Inflammatory macrophage treated with lipopolysaccharide for 4 hours (primary cell): ENCODE data around the gene ITGAV.
A peak's percentile ranks its signal among the peaks of the same experiment; 100 is the strongest.
"Not testable (repeated sequence)": the region's sequence is repeated elsewhere in the genome, so short reads cannot be mapped to it uniquely, and the experiment has no call there.

ENCODE experiments used
- DNase-seq: peaks from one replicate; pipeline ENCODE4 v3.0.0-alpha.2; 2020

The ITGAV gene

DNA sequence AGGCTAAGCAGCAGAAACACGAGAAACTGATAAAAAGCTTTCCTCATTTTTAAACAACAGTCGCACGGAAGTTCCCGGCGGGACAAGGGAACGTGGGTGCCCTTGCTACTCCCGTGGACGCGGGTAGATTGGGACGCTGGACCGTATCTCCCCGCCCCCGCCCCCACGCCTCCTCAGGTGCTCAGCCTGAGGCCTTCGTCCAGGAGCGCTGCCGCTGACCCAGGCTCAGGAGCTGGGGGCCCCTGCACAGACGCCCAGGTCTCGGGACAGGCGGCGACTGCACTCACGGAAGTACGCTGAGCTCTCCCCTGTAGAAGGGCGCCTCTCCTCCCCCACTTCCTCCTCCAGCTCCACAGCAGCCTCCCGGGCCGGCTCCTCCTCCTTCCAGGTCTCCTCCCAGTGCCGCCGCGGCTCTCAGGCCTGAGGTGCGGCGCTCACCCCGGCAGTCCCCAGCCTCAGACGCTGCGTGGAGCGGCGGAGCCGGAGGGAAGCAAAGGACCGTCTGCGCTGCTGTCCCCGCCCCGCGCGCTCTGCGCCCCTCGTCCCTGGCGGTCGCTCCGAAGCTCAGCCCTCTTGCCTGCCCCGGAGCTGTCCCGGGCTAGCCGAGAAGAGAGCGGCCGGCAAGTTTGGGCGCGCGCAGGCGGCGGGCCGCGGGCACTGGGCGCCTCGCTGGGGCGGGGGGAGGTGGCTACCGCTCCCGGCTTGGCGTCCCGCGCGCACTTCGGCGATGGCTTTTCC, at the start of gene ITGAV:
Gene ITGAV, plus strand, starts transcription at position 445 of the 738 bp plus-strand sequence. Its CDS starts 283 bp downstream, at position 728.
- peak; percentile 95 for DNase-seq

GRCh38 chr2:186540941-186541340, 48.9 kb upstream of the ITGAV start:
- DNase-seq: no peak

- no peak for DNase-seq
Measured at GRCh38 chr2:186542002-186542401, 47.9 kb upstream of the ITGAV start.

- no peak for DNase-seq
Measured at GRCh38 chr2:186543561-186544131, 46.2 kb upstream of the ITGAV start.

GRCh38 chr2:186544255-186544675, 45.6 kb upstream of the ITGAV start:
- peak; percentile 73 for DNase-seq

DNA sequence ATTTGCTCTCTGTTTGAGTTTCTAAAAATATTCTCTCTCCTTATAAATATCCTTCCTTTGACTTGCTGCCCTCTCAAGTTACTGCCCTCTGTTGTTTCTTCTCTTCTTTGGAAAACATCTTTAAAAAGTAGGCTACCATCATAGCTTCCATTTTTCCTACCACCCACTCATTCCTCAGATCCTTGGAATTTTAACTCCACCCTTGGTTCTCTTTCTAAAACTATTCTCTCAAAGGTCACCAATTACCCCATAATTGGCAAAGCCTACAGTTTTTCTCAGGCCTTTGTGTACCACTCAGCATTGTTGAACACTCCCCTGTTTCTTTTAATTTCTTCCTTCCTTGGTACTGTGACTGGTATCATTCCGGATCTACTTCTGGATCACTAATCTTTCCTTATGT, 43.0 kb upstream of the ITGAV start:
- no peak for DNase-seq

- DNase-seq: no peak
Measured at GRCh38 chr2:186551323-186552050, 38.4 kb upstream of the ITGAV start.

DNA sequence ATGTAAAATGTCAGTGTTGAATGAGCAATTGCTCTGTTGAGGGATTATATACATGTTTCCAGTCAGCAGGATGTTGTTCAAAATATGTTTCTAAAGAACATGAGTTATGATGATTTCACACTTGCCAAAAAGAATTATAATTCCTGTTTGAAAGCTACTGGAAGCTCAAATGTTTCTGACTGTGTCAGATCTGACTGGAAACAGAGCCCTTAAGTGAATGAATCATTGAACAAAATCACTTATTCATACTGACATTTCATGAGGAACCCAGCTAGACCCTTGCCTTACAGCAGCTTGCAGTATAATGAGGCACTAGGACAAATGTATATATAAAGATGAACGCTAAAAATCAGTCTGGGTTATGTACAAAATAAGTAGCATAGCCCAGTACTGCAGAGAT, 35.4 kb upstream of the ITGAV start:
- DNase-seq: peak; percentile 16

- peak; percentile 56 for DNase-seq
Measured at GRCh38 chr2:186554850-186555671, 34.8 kb upstream of the ITGAV start.

GRCh38 chr2:186558512-186559276, 31.2 kb upstream of the ITGAV start:
- no peak for DNase-seq

DNA sequence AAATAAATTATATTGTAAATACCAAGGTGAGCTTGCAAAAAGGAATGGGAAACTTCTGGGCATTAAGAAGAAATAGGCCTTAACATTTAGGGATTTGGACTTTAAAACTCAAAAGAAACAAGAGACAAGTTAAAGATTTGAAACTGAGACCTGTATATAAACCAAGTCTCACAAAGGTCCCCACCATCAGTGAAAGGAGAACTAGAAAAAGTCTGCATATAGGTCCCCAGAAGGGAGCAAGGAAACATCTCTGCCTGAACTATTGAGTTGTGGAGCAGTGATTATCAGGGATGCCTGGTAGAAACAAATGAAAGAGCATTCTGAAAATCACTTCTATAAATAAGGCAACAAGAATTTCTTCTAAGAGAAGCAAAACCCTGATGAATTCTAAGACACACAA, 30.5 kb upstream of the ITGAV start:
- no peak for DNase-seq

DNA sequence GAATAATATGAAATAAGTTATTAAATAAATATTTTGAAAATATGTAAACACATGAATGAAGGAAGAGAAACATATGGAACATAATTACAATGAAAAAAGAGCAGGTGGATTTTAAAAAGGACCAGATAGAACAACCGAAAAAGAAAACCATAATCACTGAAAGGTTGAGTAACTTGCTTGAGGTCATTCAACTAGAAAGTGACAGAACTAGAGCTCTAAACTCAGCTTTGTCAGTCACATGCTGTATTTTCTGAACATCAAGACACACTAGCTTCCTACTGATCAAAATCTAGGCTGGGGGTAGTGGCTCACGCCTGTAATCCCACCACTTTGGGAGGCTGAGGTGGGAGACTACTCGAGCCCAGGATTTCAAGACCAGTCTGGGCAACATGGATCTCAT, 30.0 kb upstream of the ITGAV start:
- no peak for DNase-seq

- DNase-seq: no peak
Measured at GRCh38 chr2:186560254-186560653, 29.6 kb upstream of the ITGAV start.

DNA sequence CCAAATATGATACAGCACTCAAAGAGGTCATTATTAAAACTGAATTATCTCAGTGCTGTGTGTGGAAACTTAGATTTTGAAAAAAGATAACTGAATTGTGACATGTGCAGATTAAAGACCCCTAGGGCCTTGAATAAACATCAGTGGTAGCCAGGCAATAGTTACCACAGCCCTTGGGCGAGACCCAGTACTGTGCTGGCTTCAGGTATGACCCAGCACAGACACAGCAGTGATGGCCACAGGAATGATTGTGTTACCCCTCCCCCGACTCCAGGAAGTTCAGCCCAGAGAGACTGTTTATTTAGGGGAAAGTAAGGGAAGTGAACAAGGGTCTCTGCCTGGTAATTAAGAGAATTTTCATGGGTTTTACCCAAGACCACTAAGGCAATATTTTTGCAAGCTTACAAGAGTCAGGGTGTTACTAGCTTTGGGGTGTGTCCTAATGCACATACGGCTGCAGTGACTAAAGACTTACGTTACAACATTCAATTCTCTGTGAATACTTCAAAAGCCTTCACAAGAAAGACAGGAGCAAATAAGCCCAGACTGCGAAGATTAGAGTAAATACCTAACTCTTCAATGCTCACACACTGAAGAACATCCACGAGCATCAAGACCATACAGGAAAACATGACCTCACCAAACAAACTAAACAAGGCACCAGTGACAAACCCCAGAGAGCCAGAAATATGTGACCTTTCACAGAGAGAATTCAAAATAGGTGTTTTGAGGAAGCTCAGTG, 28.2 kb upstream of the ITGAV start:
- DNase-seq: no peak

DNA sequence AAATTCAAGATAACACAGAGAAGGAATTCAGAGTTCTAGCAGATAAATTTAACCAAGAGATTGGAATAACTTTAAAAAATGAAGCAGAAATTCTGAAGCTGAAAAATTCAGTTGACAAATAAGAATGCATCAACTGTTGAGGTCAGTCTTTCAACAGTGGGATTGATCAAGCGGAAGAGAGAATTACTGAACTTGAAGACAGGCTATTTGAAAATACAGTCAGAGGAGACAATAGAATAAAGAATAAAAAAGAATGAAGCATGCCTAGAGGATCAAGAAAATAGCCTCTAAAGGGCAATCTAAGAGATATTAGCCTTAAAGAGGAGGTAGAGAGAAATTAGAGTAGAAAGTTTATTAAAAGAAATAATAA, 27.7 kb upstream of the ITGAV start:
- DNase-seq: no peak

- not testable (repeated sequence) for DNase-seq
Measured at GRCh38 chr2:186568600-186568999, 21.3 kb upstream of the ITGAV start.

GRCh38 chr2:186569127-186569526, 20.7 kb upstream of the ITGAV start:
- not testable (repeated sequence) for DNase-seq

DNA sequence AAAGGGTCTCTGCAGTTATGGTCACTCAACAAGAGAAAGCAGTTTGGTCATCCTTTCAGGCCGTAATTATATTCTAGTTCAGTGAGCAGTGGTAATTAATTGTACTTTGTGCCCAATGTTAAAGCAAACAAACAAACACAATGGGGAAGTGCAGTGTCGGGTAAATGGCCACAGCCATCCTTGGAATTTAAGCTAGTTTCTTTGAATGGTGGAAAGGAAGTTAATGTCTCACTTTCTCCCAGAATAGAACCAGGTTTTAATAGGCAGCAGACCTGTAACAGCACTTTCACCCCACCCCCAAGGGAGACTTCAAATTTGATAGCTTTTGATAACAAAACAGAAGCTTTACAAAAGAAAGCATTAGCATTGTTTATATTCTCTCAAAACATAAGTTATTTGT, 20.0 kb upstream of the ITGAV start:
- DNase-seq: no peak

- DNase-seq: peak; percentile 51
Measured at GRCh38 chr2:186570604-186571003, 19.3 kb upstream of the ITGAV start.

DNA sequence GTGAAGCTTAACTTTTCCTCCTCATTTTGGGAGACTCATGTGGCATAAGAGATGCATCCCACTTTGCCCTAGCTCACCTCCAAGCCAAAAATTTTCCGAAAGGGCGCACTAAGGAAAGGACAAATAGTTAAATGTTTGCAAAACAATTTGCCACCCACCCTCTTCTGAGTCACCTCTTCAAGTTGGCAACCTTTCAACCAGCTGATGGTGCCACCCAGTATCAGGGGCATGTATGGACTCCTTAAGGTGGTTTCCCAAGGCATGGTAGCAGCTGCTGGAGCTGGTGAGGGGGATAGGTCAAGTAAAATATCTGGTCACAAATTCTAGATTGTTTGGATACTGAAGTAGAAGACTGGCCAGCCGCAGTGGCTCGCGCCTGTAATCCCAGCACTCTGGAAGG, 17.2 kb upstream of the ITGAV start:
- peak; percentile 41 for DNase-seq

GRCh38 chr2:186573531-186573930, 16.3 kb upstream of the ITGAV start:
- no peak for DNase-seq

- peak; percentile 99 for DNase-seq
Measured at GRCh38 chr2:186575302-186575701, 14.6 kb upstream of the ITGAV start.
